ENCODE data around the gene PDZRN3. TPM values are rescaled to one million over a fixed set of nuclear protein-coding genes. Genes with fewer than 3 reads are reported as not detected.

The PDZRN3 gene
- total RNA-seq, 6 donors from 2014 or later = 7.0 to 50.3 (median 18.4) TPM

DNA sequence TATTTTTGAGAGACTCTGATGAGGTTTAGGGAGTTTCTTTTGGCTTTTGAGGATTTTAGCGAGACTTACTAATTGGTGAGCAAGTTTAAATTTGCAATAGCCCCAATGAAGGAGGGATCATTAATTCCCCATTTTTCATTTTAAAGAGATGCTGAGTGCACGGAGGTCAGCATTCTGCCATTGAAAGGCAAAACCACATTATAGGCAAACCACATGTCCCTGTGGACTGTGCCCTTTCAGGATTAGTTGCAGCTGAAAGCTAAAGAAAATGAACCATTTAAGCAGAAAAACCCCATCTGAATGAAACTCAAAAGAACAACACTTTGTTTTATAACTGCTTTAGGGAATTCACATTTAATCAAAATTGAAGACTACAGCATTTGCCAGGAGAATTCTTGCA, 246.5 kb downstream of the PDZRN3 start:
- Histone ChIP-seq H3K4me3 (no peak overlapping the region), H3K9me3 (peaks cover 0 to 8% (median 0%) of the 10 kb centered on the region in 4 donors), H3K27ac (no peak overlapping the region), H3K27me3 (no peaks in the 10 kb centered on the region), H3K4me1 (no peaks in the 10 kb centered on the region), H3K36me3 (no peaks in the 10 kb centered on the region)
- WGBS, 2 donors = 81 to 86% methylated on average over 2 of the region's 2 CpGs
- no peak for DNase-seq
- no peak for ATAC-seq (ENCODE audit: low FRiP score in 2 of 2)
- TF ChIP-seq, protein P1, sequence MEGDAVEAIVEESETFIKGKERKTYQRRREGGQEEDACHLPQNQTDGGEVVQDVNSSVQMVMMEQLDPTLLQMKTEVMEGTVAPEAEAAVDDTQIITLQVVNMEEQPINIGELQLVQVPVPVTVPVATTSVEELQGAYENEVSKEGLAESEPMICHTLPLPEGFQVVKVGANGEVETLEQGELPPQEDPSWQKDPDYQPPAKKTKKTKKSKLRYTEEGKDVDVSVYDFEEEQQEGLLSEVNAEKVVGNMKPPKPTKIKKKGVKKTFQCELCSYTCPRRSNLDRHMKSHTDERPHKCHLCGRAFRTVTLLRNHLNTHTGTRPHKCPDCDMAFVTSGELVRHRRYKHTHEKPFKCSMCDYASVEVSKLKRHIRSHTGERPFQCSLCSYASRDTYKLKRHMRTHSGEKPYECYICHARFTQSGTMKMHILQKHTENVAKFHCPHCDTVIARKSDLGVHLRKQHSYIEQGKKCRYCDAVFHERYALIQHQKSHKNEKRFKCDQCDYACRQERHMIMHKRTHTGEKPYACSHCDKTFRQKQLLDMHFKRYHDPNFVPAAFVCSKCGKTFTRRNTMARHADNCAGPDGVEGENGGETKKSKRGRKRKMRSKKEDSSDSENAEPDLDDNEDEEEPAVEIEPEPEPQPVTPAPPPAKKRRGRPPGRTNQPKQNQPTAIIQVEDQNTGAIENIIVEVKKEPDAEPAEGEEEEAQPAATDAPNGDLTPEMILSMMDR (IDR thresholded peaks at IDR 0.05) = no peak
- TF ChIP-seq EP300 (IDR thresholded peaks at IDR 0.05) = no peak
- no peak for TF ChIP-seq POLR2AphosphoS5 (IDR thresholded peaks at IDR 0.05)

DNA sequence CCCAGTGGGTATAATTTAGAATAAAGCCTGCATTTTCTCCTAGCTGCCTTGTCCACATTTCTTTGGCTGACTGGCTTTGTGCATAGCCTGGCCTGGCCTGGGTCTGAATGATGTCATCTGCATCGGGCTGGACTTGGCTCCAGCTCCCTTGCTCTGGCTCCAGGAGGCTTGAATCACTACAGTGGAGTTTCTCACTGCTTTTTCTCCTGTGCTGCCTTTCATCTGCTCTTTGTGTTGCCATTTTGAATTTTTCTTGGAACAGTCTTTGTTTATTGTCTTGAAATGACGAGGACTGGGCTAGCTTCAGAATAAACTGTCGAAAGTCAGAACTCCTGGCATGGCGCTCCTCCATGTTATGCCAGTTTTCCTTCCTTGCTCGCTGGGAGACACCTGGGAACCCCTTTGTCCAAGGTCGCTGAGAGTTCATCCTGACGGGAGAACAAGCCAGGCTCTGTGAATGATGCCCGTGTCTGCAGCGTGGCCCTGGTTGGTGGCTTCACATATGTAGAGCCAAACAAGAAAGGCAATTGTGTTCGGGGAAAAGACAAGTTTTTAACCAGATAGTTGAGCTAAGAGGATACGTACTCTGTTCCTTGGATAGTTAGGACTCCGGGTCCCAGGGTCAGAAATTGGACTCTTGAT, 258.9 kb downstream of the PDZRN3 start:
- H3K27ac ChIP-seq = no peak overlapping the region
- WGBS, 2 donors = 77 to 80% methylated on average over 12 of the region's 12 CpGs
- H3K9me3 ChIP-seq = no peaks in the 10 kb centered on the region
- H3K4me1 ChIP-seq = no peaks in the 10 kb centered on the region
- TF ChIP-seq EP300 (IDR thresholded peaks at IDR 0.05) (no peak), POLR2AphosphoS5 (IDR thresholded peaks at IDR 0.05) (no peak), POLR2A (IDR thresholded peaks at IDR 0.05) (no peak)
- TF ChIP-seq, protein P1 (IDR thresholded peaks at IDR 0.05) = no peak
- H3K36me3 ChIP-seq = no peaks in the 10 kb centered on the region
- no peak for DNase-seq
- H3K4me3 ChIP-seq = no peak overlapping the region
- peak; percentile 62 to 95 for ATAC-seq (ENCODE audit: low FRiP score in 2 of 2)
- H3K27me3 ChIP-seq = no peaks in the 10 kb centered on the region

DNA sequence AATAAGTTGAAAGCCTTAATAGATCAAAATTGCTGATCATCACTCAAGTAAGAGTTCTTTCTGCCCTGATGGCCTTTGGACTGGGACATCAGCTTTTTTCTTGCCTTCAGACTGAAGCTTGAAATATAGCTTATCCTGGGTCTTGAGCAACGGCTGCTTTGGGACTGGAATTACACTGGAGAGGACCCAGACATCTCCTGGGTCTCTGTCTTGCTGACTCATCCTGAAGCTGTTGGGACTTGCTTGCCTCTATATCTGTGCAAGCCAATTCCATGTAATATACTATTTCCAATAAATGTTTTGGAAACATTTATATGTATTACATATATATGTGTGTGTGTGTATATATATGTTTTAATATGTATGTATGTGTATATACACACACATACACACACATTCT, 260.2 kb downstream of the PDZRN3 start:
- no peak overlapping the region for H3K27ac ChIP-seq
- H3K27me3 ChIP-seq = no peaks in the 10 kb centered on the region
- ATAC-seq (ENCODE audit: low FRiP score in 2 of 2) (no peak), DNase-seq (no peak)
- TF ChIP-seq, protein P1 (IDR thresholded peaks at IDR 0.05) = no peak
- no peak for TF ChIP-seq POLR2AphosphoS5 (IDR thresholded peaks at IDR 0.05)
- no peak for TF ChIP-seq POLR2A (IDR thresholded peaks at IDR 0.05)
- no peak for TF ChIP-seq EP300 (IDR thresholded peaks at IDR 0.05)
- no peaks in the 10 kb centered on the region for H3K4me1 ChIP-seq
- H3K4me3 ChIP-seq = no peak overlapping the region
- H3K36me3 ChIP-seq = no peaks in the 10 kb centered on the region
- H3K9me3 ChIP-seq = no peaks in the 10 kb centered on the region
- WGBS, 2 donors = 63 to 88% methylated on average over 1 of the region's 1 CpG

DNA sequence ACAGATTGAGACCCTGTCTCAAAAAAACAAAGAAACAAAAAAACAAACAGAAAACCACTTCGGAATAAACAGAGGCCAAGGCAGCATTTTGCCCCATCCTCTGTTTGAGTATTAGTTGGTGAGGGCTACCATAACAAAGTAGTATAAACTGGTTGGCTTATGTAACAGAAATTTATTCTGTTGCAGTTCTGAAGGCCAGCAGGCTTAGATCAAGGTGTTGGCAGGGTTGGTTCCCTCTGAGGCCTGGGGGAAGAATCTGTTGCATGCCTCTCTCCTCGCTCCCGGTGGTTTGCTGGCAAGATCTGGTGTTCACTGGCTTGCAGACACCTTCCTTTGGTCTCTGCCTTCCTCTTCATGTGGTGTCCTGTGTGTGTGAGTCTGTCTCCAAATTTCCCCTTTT, 261.6 kb downstream of the PDZRN3 start:
- no peak for TF ChIP-seq POLR2A (IDR thresholded peaks at IDR 0.05)
- no peak for TF ChIP-seq EP300 (IDR thresholded peaks at IDR 0.05)
- TF ChIP-seq, protein P1 (IDR thresholded peaks at IDR 0.05) = no peak
- TF ChIP-seq POLR2AphosphoS5 (IDR thresholded peaks at IDR 0.05) = no peak
- no peak overlapping the region for H3K4me3 ChIP-seq
- DNase-seq = no peak
- WGBS, 2 donors = 88 to 91% methylated on average over 3 of the region's 3 CpGs
- H3K4me1 ChIP-seq = no peaks in the 10 kb centered on the region
- ATAC-seq (ENCODE audit: low FRiP score in 2 of 2) = no peak
- H3K36me3 ChIP-seq = no peaks in the 10 kb centered on the region
- no peaks in the 10 kb centered on the region for H3K27me3 ChIP-seq
- peaks cover 0 to 4% (median 0%) of the 10 kb centered on the region in 4 donors for H3K9me3 ChIP-seq
- H3K27ac ChIP-seq = no peak overlapping the region

DNA sequence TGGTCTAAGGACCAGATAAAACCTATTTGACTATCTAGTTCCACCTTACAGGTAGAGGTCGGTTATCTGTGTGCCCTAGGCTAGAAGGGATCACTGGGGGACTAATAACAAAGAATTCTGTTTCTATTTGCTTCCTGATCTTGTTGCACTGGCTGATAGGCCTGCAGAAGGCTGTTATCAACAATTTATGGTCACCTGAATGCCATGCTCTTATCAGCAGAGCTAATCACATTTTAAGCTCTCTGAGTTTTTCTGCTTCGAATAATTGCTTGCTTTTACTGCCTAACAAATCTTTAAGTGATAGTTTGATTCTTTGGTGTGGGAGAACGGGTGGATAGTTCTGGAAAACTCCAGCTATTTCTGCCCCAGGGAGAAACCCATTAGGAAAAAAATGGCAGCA, 263.1 kb downstream of the PDZRN3 start:
- H3K27ac ChIP-seq = no peak overlapping the region
- DNase-seq (no peak), ATAC-seq (ENCODE audit: low FRiP score in 2 of 2) (no peak)
- no peaks in the 10 kb centered on the region for H3K4me1 ChIP-seq
- peaks cover 0 to 4% (median 0%) of the 10 kb centered on the region in 4 donors for H3K9me3 ChIP-seq
- no peak overlapping the region for H3K4me3 ChIP-seq
- 47 to 50% methylated on average over 3 of the region's 3 CpGs for WGBS, 2 donors
- TF ChIP-seq EP300 (IDR thresholded peaks at IDR 0.05) = no peak
- TF ChIP-seq, protein P1 (IDR thresholded peaks at IDR 0.05) = no peak
- no peak for TF ChIP-seq POLR2A (IDR thresholded peaks at IDR 0.05)
- TF ChIP-seq POLR2AphosphoS5 (IDR thresholded peaks at IDR 0.05) = no peak
- no peaks in the 10 kb centered on the region for H3K27me3 ChIP-seq
- no peaks in the 10 kb centered on the region for H3K36me3 ChIP-seq
